NCI-H1092 (cell line): ENCODE results near the gene NDUFB10.
"Not testable (repeated sequence)": the region's sequence is repeated elsewhere in the genome, so short reads cannot be mapped to it uniquely, and the experiment has no call there.

ENCODE experiments used
- DNase-seq: peaks from one replicate; lab custom pipeline; 2025; lab: John Stamatoyannopoulos, UW

NDUFB10 gene

DNA sequence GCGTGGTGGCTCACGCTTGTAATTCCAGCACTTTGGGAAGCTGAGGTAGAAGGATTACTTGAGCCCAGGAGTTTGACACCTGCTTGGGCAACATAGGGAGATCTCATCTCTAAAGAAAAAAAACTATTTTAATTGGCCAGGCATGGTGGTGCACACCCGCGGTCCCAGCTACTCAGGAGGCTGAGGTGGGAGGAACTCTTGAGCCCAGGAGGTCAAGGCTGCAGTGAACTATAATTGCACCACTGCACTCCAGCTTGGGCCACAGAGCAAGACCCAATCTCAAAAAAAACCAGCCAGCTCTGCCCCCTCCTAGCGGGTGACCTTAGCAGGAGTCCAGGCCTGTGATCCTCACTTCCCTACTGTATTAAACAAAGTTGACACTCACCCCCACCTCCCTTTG lies 35.2 kb upstream of the NDUFB10 start:
- no peak for DNase-seq

DNA sequence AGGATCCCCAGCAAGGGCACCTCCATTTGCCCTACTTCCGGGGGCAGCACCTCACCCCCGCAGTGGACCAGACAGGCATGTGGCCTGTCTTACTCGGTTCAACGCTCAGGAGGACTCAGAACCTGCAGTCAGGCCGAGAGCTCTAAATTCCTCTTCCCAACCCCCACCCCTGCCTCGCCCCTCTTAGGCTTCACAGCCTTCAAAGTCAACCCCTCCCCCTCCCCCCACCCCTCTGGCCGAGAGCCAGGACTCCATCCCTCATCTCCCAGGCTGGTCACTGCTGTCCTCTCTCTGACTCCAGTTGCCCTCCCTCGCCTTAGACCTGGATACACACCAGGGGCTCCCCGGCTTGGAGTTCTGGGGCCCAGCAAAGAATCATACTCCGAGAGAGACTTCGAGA lies 33.1 kb upstream of the NDUFB10 start:
- no peak for DNase-seq

DNA sequence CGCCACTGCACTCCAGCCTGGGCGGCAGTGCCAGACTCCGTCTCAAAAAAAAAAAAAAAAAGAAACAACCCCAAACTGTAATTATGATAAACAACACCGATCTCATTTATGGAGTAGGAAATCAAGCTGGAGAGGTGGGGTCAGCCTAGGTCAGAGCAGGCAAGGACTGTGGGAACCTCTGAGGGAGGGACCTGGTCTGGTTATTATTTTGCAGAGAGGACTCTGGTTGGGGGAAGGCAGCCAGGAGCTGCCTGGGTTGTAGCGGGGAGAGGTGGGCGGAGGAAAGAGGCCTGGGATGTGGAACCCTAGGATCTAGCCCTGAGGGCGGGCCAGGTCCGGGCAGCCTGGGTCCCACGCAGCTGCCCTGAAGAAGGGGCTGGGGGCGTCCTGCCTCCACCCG lies 30.2 kb upstream of the NDUFB10 start:
- no peak for DNase-seq

DNA sequence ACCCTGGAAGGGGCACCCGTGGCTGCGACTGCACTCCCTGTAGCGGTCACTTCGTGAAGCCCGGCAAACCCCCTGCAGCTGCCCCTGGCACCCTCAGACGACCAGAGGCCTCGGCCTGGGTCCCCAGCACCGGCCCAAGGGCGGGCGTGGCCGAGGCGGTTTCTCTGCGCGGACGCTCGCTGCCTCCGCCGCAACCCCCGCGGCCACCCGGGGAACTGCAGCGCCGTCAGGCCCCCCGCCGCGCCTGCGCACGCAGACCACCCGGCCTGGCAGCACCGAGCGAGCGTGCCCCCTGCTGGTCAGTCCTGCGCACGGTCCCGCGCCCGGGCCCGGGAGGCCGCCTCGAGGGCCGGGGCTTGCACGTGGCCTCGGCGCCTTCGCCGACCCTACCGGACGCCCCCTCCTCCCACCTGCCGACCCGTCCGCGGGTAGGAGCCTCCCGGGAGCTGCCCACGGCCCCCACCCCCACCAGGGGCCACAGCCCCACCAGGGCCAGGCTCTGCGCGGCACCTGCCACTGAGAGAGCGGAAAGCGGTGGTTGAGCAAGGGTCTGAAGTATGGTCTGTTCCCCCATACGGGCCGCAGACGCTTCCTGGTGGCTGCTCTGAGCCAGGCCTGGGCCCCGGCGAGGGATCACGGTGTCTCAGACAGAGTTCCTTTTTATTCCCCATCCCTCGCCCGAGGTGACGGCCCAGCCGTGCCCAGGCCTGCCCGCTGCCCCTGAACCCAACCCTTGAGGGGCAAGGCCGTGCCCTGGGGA lies 29.6 kb upstream of the NDUFB10 start:
- DNase-seq, result peak; percentile 76

DNA sequence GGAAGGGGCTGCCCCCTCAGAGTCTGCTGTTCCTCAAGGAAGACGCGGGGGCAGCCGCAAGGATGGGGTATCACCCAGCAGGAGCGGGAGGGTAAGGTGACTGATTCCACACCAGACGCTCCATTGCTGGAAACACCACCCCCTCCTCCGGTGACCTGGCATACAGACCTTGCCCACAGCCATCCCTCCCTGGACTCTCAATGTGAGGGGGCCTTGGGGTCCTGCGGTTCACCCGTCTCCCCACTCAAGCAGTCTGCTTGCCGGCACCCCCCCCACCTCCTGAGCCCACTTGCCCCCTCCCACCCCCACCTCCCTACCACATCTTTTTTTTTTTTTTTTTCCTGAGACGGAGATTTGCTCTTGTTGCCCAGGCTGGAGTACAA lies 29.0 kb upstream of the NDUFB10 start:
- DNase-seq, result no peak

DNA sequence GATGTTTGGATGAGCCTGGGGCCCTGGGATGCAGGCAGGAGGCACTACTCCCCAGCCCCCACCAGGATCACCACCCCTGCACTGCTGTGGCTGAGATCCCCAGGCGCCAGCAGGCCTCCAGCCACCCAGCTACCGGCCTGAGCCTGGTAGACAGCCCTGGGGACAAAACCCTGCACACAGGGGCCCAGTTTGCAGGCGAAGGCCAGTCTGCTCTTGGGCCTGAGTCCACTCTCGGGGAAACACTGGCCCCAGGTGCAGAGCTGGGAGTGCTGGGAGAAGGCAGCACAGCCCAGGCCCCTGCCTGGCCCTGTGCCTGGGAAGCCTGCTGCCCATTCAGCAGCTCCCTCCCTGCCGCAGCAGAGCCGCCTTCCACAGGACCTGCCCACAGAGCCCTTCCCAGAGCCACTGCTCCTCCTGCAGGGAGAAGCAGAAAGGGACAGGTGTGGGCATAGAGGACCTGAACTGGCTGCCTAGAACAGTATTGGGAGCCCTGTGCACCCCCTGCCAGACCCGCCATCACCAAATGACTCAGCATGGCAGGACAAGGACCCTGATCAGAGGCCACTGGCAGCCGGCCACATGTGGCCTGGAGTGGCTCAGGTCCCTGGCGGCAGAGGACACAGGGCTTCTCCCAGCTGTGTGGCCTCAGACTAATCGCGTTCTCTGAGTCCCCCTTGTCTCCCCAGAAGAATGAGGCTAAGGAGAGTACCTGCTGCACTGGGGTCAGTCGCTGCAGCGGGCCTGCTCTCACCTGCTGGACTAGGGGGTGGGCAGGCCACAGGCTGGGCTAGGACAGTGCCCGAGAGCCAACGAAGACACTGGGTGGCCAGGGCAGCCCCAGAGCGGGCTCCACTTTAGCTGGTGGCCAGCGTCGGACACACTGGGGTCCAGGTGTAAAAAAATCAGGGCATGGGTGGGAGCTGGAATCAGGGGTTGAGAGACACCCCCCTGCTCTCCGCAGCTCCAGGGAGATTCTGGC lies 27.0 kb upstream of the NDUFB10 start:
- peak; percentile 57 for DNase-seq

DNA sequence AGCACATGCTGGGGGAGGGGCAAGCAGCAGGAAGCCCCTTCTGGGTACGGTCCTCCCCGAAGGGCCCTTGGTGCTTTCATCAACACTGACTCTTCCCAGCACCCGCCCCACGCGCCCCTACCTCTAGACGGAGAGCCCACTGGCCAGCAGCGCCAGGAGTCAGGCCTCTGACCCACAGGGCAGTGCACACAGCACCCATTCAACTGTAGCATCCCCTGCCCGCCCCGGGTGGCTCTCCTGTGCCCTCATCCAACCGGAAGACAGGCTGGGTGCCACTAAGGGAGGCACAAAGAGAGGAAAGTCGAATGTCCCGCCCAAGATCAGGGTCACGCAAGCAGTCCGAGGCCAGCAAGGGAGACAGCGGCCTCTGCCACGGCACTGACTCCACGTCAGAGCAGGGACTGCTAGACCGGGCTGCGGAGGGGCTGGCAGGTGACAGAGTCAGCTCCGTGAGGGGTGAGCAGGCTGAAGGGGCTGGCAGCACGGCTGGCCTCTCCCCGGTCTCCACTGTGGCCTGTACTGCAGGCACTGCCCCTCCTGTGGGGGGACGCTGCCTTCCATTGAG lies 26.2 kb upstream of the NDUFB10 start:
- no peak for DNase-seq

DNA sequence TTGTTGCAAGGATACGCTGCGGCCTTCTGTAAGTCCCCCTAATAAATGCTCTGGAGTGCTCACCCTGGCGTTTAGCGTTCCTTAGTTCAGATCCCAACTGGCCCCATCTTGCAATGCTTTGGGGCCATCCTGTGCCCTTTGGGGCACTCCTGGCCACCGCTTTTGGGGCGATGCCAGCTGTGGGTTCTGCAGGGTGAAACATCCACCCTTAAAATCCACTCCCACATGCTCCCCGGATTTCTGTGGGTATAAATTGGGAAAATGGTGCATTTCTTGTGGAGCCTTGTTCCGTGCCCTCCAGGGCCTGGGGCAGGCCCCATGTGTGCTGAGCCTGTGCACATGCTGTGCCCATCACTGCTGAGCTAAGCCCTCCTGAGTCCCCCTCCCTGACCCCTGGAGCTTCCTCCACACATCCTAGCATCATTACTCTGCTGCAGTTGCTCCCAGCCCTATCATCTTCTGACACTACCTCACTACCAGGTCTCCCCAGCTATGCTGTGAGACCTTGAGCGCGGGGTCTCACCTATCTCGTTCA lies 22.3 kb upstream of the NDUFB10 start:
- no peak for DNase-seq

DNA sequence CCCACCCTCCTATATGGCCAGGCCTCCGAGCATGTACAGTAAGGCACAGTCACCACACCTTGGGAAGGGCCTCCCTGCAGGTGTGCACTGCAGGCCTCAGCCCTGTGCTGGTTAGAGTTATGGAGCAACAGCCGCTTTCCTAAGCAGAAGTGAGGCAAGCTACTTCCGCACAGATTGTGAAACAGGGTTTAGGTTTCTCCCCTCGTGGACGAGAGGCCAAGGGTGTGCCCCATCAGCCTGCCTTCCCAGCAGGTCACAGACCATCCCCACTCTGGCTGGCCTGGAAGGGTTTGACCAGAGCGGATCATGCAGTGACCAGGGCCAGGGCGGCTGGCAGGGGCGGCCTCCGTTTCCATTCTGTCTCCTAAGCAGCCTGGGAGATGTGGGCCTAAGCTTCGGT lies 21.0 kb upstream of the NDUFB10 start:
- no peak for DNase-seq

DNA sequence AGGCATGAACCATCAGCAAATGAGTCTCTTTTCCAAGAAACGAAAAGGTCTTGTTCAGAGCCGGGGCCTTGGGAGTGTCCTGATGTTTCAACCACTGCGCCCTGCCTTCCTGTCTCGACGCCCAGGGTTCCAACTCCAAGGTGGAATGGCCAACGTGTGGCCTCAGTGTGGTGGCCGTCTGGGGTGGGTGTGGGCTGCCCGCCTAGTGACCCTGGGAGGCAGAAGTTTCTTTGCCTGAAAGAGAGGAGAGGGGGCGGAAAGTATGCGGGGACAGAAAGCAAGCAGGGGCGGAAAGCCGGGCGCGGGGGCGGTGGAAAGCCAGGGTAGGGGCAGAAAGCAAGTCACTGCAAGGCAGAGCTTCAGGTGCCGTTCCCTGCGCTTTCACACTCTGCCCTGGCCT lies 20.4 kb upstream of the NDUFB10 start:
- no peak for DNase-seq

DNA sequence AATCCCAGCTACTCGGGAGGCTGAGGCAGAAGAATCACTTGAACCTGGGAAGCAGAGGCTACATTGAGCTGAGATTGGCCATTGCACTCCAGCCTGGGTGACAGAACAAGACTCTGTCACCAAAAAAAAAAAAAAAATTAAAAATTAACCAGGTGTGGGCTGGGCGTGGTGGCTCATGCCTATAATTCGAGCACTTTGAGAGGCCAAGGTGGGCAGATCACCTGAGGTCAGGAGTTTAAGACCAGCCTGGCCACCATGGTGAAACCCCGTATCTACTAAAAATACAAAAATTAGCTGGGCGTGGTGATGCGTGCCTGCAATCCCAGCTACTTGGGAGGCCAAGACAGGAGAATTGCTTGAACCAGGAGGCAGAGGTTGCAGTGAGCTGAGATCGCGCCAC lies 19.5 kb upstream of the NDUFB10 start:
- not testable (repeated sequence) for DNase-seq

DNA sequence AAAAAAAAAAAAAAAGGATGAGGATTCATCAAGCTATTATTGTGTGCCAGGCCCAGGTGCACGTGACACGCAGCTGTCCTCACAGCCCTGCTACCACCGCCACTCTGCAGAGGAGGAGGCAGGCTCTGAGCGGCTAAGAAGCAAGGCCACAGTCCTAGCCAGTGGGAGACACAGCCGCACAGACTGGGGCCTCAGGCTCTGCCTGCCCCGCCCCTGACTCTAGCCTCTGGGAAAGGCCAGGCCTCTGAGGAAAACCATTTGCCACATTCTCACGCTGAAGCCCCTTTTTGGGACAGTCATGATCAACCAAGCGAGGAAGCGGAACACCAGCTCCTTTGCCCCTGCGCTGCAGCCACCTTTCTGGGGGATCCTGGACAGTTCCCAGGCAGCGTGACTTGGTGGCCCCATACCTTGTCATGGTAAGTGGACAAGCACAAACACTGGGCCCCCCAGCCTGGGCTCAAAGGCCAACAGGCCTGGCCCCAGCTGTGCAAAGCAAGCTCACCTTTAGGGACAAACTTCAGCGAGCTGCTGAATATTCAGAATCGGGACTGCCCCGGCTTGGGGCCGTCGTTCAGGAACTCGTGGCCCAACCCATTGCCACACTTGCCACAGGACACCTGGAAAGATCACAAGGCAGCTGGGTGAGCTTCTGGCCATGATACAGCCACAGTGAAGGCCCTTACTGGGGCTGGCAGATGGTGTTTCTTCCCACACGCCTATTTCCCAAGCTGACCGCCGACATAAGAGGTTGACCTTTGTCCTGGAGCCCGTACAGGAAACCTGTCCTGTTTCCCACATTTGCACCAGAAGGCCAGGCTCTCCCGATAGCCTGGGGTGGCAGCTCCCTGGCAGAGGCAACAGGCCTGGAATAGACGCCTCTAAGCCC lies 18.8 kb upstream of the NDUFB10 start:
- no peak for DNase-seq

DNA sequence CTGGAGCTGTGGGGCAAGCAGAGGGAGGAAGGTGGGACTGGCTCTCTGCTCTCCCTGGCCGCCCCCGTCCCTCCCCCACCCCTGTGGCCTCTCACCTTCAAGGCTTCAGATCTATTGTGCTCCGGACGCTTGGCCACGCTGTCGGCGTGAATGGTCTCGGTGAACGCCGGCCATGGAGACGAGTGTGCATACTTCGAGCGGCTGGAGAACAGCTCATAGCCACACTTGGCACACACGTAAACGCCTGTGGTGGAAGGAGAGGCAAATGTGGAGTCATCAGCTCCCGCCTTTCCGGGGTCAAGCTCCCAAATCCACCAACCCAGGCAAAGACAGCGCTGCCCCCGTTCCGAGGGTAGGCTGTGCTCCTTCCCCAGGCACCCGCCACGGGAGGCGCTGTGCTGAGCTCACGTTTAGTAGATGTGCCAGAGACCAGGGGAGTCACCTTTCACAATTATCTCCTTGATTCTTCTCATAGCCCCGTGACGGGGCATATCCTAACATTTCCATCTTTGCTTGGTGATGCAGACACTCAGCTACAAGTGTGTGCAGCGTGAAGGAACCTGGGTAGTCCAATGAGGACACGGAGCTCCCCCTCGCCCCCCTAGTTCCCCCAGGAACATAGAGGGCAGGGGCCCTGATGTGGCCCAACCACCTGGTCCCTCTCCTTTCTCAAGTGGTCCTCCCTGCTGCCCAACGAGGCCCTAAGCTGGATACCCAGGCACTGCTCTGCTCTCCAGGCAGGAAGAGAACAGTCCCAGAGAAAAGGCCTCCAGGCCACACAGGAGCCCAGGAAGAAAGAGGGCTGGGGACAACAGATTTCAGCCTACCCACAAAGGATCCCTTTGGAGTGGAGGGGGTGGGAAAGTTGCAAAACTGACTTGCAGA lies 17.9 kb upstream of the NDUFB10 start:
- no peak for DNase-seq

DNA sequence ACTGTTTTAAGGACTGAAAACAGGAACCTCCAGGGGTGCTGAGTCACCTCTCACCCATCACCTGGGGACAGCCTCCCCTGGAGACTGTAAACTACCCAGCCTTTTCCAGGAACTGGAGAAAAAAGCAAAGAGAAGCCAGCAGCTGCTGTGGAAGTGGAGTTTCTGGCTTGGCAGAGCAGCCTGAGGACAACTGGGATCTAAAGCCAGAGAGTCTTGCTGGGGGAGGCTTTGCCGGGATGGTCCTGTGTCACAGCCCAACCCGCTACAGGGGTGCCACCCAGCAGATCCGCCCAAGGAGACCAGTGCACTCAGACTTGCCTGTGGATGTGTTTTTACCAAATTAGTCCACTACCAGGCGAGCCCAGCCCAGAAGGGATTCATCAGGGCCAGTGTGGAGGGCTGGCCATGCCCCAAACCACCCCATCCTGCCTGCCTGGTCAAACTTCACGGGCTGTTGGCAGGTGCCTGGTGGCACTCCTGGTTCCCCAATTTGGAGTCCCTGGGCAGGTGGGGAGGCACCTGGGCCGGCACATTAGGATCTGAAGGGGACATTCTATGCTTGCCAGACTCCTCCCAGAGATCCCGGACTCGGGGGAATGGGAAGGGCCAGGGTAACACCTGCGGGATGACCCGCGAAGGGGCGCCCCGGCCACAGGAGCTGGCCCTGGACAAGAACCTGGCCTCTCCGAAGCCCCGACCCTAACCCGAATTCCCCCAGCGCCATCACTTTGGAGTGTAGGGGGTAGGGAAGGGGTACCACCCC lies 17.1 kb upstream of the NDUFB10 start:
- DNase-seq, result no peak

DNA sequence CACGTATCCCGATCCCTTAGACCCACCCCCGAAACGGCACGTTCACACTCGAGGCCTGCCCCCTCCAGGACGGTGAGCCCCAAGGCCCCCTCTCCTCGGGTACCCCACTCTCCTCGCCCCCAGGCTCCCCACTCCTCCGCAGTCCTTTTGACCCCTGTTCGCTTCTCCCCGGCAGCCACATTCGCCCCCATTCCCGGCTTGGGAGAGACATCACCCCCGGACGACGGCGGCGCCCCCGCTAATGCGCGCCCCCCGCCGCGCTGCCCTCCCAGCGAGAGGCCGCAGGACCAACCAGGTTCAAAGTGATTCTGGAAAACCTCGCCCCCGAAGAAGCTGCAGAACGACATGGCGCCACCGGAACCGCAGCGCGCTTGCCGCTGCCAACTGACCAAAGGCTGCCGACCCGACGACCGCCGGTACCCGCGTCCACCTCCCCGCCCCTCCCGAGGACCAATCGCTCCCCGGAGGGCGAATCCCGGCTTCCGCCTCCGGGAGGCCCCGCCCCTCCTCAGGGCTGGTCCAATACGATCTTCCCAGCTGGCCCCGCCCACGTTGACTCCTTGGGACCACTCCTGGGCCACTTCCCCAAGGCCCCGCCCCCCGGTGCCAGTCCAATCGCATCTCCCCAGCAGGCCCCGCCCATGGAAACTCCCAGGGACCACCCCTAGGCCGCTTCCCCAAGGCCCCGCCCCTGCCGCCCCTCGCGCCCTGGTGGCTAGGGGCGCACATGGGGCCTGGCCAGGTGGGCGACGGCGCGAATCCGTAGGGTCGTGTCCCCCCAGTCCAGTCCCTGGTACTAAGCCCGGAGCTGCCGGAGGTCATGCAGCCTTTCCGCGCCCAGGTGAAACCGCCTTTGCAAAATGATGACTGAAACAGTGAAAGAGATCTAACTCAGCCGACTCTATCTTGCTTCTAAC lies 16.3 kb upstream of the NDUFB10 start, which contains the start of gene MSRB1:
Gene MSRB1 (minus strand): TSS at position 390 of the 917 bp plus-strand sequence. CDS start 43 bp downstream, at position 347.
- peak; percentile 100 for DNase-seq

DNA sequence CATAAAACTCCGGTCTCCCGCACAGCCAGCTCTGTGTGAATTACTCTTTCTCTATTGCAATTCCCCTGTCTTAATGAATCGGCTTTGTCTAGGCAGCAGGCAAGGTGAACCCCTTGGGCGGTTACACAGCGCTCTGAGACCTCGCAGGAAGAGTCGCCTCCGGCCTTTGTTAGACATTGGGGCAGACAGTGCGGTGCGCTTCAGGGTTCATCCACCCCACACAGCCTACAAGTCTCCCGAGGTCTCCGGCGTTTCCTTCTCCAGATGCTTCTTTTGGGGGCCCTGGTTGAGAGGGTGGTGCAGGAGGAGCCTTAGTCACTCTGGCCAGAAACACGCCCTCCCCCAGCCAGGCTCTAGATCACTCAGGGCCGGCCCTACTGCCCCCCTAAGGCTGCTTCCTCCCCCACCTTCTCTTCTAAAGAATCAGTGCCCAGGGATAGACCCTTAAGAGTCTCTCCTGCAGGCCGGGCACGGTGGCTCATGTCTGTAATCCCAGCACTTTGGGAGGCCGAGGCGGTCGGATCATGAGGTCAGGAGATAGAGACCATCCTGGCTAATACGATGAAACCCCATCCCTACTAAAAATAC lies 14.6 kb upstream of the NDUFB10 start:
- DNase-seq, result no peak

DNA sequence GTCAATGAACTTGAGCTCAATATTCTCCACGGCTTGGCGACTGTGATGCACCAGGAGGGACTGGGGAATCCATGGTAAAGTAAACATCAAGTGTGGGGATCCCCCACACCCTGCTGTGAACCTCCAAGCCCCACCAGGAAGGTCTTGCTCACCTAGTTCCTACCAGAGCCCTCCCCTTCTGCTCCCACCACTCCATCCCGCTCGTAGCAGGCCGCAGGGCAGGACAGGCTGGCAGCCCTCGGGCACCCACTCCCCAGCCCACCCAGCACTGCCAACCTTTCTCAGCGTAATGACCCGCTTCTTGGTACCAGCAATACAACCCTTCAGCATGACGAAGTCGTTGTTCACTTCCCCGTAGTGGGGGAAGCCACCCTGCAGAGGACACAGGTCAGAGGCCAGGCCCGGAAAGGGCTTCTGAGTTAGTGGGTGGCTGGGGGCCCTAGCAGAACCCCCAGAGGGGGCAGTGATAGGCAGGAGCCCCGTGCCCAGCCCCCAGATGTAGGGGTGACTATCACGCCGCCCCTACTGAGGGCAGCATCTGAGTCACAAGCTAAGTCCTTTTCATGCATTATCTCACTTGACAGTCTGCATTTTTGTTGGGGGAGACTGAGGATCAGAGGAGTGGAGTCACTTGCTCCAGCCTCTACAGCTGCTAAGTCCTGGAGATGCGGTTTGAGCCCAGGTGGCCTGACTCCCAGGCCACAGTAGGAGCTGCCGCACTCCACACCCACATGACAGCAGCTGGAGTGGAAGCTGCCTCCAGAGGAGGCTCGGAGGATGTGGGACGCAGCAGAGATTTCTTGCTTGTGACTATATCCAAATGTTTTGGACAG lies 13.6 kb upstream of the NDUFB10 start:
- no peak for DNase-seq
